Breast epithelium (tissue), 3 donors: ENCODE data around the gene TOMM34.

Experiments used
- CTCF ChIP-seq, 3 donors: fragments of 450-650 bp; IDR thresholded peaks; one replicate each; pipeline ENCODE4 v1.5.1; 2016 to 2017; ENCODE audit warnings: antibody characterized with exemption in 3 of 3, mild to moderate bottlenecking in 3 of 3, moderate library complexity in 3 of 3
- POLR2A ChIP-seq: fragments of 450-650 bp; IDR thresholded peaks from one replicate; pipeline ENCODE4 v1.6.1; 2016; ENCODE audit warnings: antibody characterized with exemption, mild to moderate bottlenecking, moderate library complexity
- POLR2AphosphoS5 ChIP-seq, 3 donors: sonication (generic); formaldehyde crosslinking; IDR thresholded peaks; one replicate each; pipeline ENCODE4 v1.6.1; 2017; ENCODE audit warnings: antibody characterized with exemption in 3 of 3

GRCh38 chr20:44958276-44958675, 1.9 kb downstream of the TOMM34 start:
- TF ChIP-seq CTCF (IDR thresholded peaks at IDR 0.05) (no peak), POLR2AphosphoS5 (IDR thresholded peaks at IDR 0.05) (no peak), POLR2A (no peak)
